ENCODE results near the gene HOXB1. TPM values are rescaled to one million over a fixed set of nuclear protein-coding genes. Genes with fewer than 3 reads are reported as not detected.

HOXB1 gene
- total RNA-seq, 1 experiment from 2014 or later: not detected

DNA sequence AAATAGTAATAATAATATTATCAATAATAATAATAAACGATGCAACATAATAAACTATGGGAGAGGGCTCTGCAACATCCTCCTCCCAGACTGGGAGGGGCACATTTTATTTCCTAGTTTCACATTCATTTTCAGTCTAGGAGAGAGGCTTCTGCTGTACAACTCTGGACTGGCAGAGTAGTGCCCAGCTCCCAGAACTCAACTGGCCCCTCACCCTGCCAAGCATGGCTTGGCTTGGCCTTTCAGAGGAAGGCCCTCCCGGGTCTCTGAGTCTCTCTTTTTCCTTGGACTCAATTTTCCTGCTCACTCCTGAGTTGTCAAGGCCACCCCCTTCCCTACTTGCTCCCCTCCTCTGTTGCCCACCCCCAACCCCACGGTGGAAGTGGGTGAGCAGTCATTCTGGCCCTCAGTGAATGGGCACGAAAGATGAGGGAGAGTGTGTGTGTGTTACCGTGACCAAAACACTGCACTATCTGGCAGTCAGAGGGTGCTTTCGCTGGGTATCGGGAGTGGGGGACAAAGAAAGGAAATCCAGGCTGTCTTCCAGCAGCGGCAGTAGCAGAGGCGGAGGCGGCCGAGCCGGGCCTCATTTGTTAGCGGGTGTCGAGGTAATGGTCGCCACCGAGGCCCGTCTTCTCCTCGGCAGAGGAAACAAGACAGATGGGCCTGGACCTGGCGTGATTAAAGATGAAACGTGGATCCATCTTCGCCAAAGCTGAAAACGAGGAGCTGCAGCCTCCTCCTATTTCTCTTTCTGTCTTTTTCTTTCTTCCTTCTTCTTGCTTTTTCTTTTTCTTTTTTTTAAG is 45.1 kb upstream of the HOXB1 start:
- Histone ChIP-seq H3K9me2 (replicated peaks; ENCODE audit: insufficient read depth, low read length) (no peaks in the 10 kb centered on the region), H3K79me2 (ENCODE audit: low read length) (peaks cover 4% of the 10 kb centered on the region; the same call in 1 of the 2 replicates), H3K4me1 (ENCODE audit: low read length) (peaks cover 19% of the 10 kb centered on the region), H3K27ac (ENCODE audit: low read length) (no peak overlapping the region), H3K4me2 (ENCODE audit: low read depth, low read length, poor library complexity, severe bottlenecking) (no peak overlapping the region), H2AFZ (ENCODE audit: low read length) (no peak overlapping the region), H4K20me1 (ENCODE audit: insufficient read depth, low read depth, low read length) (no peaks in the 10 kb centered on the region), H3K9ac (ENCODE audit: low read length) (no peak overlapping the region), H3K9me3 (ENCODE audit: low read length) (no peaks in the 10 kb centered on the region), H3K27me3 (ENCODE audit: low read length) (no peaks in the 10 kb centered on the region), H3K36me3 (ENCODE audit: insufficient read depth, low read length) (no peaks in the 10 kb centered on the region), H3K4me3 (ENCODE audit: low read length) (no peak overlapping the region)
- DNase-seq: no peak

DNA sequence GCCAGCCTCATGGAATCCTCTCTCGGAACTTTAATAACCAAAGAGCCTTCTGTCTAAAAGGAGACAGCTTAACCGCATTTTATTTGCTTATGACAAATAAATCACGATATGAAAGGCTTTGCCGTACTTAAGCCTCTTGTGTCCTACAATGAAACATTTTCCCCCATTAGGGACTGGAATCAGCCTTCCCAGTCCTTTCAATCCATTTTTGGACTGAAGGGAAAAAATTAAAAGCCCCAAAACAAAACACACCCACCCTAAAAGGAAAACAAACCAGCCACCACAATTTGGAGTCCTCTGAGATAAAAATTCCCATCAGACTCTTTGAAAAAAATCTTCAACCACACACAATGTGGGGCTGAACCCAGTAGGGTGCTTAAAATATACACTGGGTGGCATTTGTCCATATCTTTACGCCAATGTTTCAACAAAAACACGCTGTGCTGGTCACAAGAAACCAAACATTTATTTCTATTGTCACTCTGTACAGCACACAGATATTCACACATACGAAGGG is 44.3 kb upstream of the HOXB1 start:
- Histone ChIP-seq H3K9me2 (replicated peaks; ENCODE audit: insufficient read depth, low read length) (no peaks in the 10 kb centered on the region), H3K4me1 (ENCODE audit: low read length) (peaks cover 19% of the 10 kb centered on the region), H3K4me2 (ENCODE audit: low read depth, low read length, poor library complexity, severe bottlenecking) (no peak overlapping the region), H3K27me3 (ENCODE audit: low read length) (no peaks in the 10 kb centered on the region), H3K4me3 (ENCODE audit: low read length) (no peak overlapping the region), H3K36me3 (ENCODE audit: insufficient read depth, low read length) (no peaks in the 10 kb centered on the region), H2AFZ (ENCODE audit: low read length) (no peak overlapping the region), H4K20me1 (ENCODE audit: insufficient read depth, low read depth, low read length) (no peaks in the 10 kb centered on the region), H3K27ac (ENCODE audit: low read length) (no peak overlapping the region), H3K9ac (ENCODE audit: low read length) (no peak overlapping the region), H3K9me3 (ENCODE audit: low read length) (no peaks in the 10 kb centered on the region), H3K79me2 (ENCODE audit: low read length) (peaks cover 4% of the 10 kb centered on the region; the same call in 1 of the 2 replicates)
- no peak for DNase-seq

DNA sequence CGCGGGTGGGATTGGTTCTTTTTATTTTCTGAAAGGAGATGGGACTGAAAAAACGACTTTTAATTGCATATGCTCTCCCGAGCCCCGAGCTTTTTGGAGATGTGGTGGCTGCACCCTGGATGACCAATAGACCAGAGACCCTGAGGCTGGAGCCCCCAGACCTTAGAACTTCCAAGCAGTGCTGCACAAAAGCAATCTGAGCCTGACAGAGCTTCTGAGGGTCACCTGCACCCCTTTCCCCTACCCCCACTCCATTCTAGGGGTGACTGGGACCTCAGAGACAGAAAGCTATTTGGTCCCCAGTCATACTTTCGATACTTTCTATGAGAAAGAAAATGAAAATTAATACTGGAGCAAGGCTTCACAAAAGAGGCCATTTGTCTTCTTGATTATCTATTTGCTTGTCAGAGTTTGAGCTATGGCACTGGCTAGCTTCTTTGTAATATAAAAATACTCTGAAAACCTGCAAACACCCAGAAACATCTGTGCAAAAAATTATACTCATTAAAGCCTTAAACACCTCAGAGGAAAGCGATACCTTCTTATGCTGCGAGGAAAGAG is 43.8 kb upstream of the HOXB1 start:
- H3K9me3 ChIP-seq (ENCODE audit: low read length): no peaks in the 10 kb centered on the region
- no peak overlapping the region for H3K27ac ChIP-seq (ENCODE audit: low read length)
- no peaks in the 10 kb centered on the region for H3K36me3 ChIP-seq (ENCODE audit: insufficient read depth, low read length)
- H3K79me2 ChIP-seq (ENCODE audit: low read length): peaks cover 4% of the 10 kb centered on the region; the same call in 1 of the 2 replicates
- no peak overlapping the region for H3K9ac ChIP-seq (ENCODE audit: low read length)
- H4K20me1 ChIP-seq (ENCODE audit: insufficient read depth, low read depth, low read length): no peaks in the 10 kb centered on the region
- no peaks in the 10 kb centered on the region for H3K27me3 ChIP-seq (ENCODE audit: low read length)
- no peak for DNase-seq
- H2AFZ ChIP-seq (ENCODE audit: low read length): no peak overlapping the region
- peaks cover 19% of the 10 kb centered on the region for H3K4me1 ChIP-seq (ENCODE audit: low read length)
- H3K9me2 ChIP-seq (replicated peaks; ENCODE audit: insufficient read depth, low read length): no peaks in the 10 kb centered on the region
- H3K4me2 ChIP-seq (ENCODE audit: low read depth, low read length, poor library complexity, severe bottlenecking): no peak overlapping the region
- H3K4me3 ChIP-seq (ENCODE audit: low read length): no peak overlapping the region

DNA sequence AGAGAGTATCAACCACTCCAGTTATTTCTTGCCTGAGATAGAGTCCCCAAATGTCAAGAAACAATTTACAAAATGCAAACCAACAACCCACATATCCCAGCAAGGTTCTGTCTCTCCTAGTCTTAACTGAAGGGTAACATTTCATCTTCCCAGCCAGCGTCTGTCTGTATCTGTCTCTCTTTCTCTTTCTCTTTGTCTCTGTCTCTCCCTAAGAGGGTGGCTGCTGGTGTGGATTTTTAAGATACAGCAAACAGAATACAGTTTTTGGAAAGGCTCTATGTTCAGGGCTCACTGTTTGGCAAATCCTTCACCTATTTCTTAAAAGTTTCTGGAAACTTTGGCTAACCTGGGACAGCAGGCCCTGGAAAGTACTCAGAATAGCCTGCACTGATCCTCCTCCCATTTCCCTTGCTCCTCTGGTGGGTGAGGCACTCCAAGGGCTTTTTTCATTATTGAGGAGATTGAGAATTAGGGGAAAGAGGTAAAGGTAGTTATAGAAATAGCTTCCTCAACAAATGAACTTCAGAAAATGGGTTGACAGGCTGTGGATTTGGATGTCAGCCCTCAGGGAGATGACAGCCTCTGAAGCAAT is 41.1 kb upstream of the HOXB1 start:
- Histone ChIP-seq H4K20me1 (ENCODE audit: insufficient read depth, low read depth, low read length) (no peaks in the 10 kb centered on the region), H3K4me1 (ENCODE audit: low read length) (peaks cover under 1% of the 10 kb centered on the region), H3K4me3 (ENCODE audit: low read length) (no peak overlapping the region), H3K4me2 (ENCODE audit: low read depth, low read length, poor library complexity, severe bottlenecking) (no peak overlapping the region), H3K9me3 (ENCODE audit: low read length) (no peaks in the 10 kb centered on the region), H3K27me3 (ENCODE audit: low read length) (no peaks in the 10 kb centered on the region), H3K36me3 (ENCODE audit: insufficient read depth, low read length) (no peaks in the 10 kb centered on the region), H3K9me2 (replicated peaks; ENCODE audit: insufficient read depth, low read length) (no peaks in the 10 kb centered on the region), H3K27ac (ENCODE audit: low read length) (no peak overlapping the region), H3K79me2 (ENCODE audit: low read length) (no peaks in the 10 kb centered on the region), H2AFZ (ENCODE audit: low read length) (no peak overlapping the region), H3K9ac (ENCODE audit: low read length) (no peak overlapping the region)
- no peak for DNase-seq

DNA sequence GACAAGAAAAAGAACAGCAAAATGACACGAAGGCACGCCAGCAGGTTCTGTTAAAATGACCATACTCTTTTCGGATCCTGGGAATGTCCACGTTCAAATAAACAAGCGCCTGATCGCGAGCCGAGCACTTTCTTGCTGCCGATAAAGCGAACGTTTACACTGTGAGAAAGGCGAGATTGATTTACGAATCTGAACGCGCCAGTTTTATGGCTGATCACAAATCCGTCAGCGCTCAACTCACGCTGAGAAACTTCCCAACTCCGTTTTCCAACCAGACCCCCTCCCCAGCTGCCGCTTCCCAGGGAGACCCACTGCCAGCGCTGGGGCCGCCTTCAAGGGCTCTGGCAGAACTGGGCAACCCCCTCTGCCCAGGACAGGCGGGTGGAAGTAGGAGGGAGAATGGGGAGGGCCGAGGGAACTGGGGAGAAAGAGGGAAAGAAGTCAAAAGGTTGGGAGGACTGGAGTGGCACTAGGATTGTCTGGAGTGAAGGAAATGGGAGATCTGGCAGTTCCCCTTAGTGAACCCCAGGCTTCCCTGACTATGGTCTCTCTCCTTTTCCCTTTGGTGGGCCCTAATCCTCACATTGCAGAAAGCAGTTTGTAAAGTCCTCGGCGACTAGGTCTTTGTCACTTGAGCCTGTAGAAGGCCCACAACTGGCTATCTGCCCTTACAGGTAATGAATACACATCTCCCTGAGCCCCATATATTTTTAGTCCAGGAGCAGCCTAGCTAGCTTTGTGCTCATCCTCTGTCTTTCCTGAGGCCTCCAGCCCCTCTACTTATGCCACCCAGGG is 40.4 kb upstream of the HOXB1 start:
- Histone ChIP-seq H3K9ac (ENCODE audit: low read length) (no peak overlapping the region), H3K9me3 (ENCODE audit: low read length) (no peaks in the 10 kb centered on the region), H4K20me1 (ENCODE audit: insufficient read depth, low read depth, low read length) (no peaks in the 10 kb centered on the region), H3K4me1 (ENCODE audit: low read length) (no peaks in the 10 kb centered on the region), H3K9me2 (replicated peaks; ENCODE audit: insufficient read depth, low read length) (no peaks in the 10 kb centered on the region), H2AFZ (ENCODE audit: low read length) (no peak overlapping the region), H3K4me3 (ENCODE audit: low read length) (no peak overlapping the region), H3K79me2 (ENCODE audit: low read length) (no peaks in the 10 kb centered on the region), H3K27ac (ENCODE audit: low read length) (no peak overlapping the region), H3K4me2 (ENCODE audit: low read depth, low read length, poor library complexity, severe bottlenecking) (no peak overlapping the region), H3K27me3 (ENCODE audit: low read length) (no peaks in the 10 kb centered on the region), H3K36me3 (ENCODE audit: insufficient read depth, low read length) (no peaks in the 10 kb centered on the region)
- DNase-seq: no peak

DNA sequence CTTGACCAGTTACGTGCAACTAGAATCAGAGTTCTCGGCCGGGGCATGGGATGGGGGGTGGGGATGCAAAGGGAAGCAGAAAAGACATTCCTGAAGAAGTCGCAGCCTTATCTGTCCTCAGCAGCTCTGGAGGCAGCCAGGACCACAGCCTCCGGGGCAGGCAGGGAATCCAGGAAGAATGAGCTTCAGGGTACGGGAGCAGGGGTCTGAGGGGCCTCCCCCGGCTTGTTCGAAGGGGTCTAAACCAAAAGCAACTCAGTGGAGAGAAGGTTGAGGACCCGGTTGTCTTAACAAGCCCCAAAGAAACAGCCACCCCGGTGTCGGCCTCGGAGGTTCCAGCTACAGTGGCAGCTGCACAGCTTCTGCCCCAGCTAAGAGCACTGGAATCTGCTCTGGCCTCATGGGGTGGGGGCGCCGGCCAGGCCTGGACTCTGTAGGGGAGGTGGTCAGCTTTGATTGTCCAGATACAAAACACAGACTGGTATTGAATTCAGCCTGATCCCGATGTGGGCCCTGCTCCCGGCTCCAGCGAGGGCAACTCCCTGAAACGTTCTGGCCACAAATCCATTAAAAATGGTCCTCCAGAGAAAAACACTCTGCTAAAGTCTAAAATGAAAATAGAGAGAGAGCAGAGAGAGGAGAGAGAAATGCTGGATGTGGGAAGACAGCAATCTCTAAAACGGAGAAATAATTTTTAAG is 39.7 kb upstream of the HOXB1 start:
- Histone ChIP-seq H3K36me3 (ENCODE audit: insufficient read depth, low read length) (no peaks in the 10 kb centered on the region), H3K9me2 (replicated peaks; ENCODE audit: insufficient read depth, low read length) (no peaks in the 10 kb centered on the region), H3K4me1 (ENCODE audit: low read length) (no peaks in the 10 kb centered on the region), H3K27ac (ENCODE audit: low read length) (no peak overlapping the region), H3K9me3 (ENCODE audit: low read length) (no peaks in the 10 kb centered on the region), H4K20me1 (ENCODE audit: insufficient read depth, low read depth, low read length) (no peaks in the 10 kb centered on the region), H3K9ac (ENCODE audit: low read length) (no peak overlapping the region), H3K79me2 (ENCODE audit: low read length) (no peaks in the 10 kb centered on the region), H3K27me3 (ENCODE audit: low read length) (no peaks in the 10 kb centered on the region), H2AFZ (ENCODE audit: low read length) (no peak overlapping the region), H3K4me3 (ENCODE audit: low read length) (no peak overlapping the region), H3K4me2 (ENCODE audit: low read depth, low read length, poor library complexity, severe bottlenecking) (no peak overlapping the region)
- no peak for DNase-seq

DNA sequence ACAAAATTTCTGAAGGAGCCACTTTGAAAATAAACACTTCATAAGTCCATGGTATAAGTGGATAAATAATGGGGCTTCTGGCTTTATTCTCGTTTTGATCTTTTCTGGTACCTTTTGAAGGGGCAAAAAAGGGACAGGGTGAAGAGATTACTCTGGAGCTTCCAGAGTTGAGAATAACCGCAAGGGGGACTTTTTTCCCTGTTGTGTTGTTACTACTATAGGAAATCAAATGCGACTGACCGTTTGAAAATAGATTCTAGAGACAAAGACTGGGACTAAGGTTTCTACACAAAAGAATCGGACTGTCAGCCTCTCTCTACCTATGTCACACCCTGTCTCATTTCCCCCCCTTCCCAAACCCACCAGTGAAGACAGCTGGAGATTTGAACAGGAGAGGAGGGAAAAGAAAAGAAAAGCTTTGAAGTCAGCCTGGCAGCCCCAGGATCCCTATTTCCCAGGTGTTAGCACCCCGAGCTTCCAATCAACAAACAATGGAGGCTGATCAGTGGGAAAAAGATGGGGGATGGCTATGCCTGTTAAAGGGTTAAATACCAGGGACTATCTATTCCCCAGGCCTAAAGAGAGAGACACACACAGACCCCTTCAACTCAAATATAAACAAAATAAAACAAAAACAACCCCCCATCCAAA is 39.0 kb upstream of the HOXB1 start:
- no peak overlapping the region for H2AFZ ChIP-seq (ENCODE audit: low read length)
- H3K4me3 ChIP-seq (ENCODE audit: low read length): no peak overlapping the region
- no peaks in the 10 kb centered on the region for H3K4me1 ChIP-seq (ENCODE audit: low read length)
- no peak overlapping the region for H3K27ac ChIP-seq (ENCODE audit: low read length)
- H3K9me2 ChIP-seq (replicated peaks; ENCODE audit: insufficient read depth, low read length): no peaks in the 10 kb centered on the region
- DNase-seq: no peak
- H3K36me3 ChIP-seq (ENCODE audit: insufficient read depth, low read length): no peaks in the 10 kb centered on the region
- H3K4me2 ChIP-seq (ENCODE audit: low read depth, low read length, poor library complexity, severe bottlenecking): no peak overlapping the region
- H3K9me3 ChIP-seq (ENCODE audit: low read length): no peaks in the 10 kb centered on the region
- no peaks in the 10 kb centered on the region for H4K20me1 ChIP-seq (ENCODE audit: insufficient read depth, low read depth, low read length)
- H3K27me3 ChIP-seq (ENCODE audit: low read length): no peaks in the 10 kb centered on the region
- no peak overlapping the region for H3K9ac ChIP-seq (ENCODE audit: low read length)
- no peaks in the 10 kb centered on the region for H3K79me2 ChIP-seq (ENCODE audit: low read length)
